ENCODE measurements around the gene SOX11.

Gene SOX11

DNA sequence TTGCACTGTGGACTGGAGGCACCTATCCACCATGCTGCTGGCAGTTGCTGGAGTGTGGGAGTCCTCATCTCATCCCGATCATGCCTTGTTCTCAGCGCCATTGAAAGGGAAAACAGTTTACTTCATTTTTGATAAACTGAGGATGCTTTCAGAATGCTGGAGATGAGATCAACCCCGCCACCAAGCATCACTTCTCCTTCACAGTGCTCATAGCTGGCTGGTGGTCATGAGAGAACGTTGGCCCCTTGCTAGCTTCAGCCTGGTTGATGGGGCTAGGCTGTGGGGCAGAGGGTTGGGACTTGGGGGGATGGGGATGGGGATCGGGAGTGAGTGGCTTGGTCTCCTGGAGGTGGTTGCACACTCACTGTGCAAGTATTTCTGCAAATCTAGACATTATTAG is 30.1 kb downstream of the SOX11 start:
- DNase-seq (ENCODE audit: low read depth in 1 of 2, low spot score in 1 of 2) = no peak

DNA sequence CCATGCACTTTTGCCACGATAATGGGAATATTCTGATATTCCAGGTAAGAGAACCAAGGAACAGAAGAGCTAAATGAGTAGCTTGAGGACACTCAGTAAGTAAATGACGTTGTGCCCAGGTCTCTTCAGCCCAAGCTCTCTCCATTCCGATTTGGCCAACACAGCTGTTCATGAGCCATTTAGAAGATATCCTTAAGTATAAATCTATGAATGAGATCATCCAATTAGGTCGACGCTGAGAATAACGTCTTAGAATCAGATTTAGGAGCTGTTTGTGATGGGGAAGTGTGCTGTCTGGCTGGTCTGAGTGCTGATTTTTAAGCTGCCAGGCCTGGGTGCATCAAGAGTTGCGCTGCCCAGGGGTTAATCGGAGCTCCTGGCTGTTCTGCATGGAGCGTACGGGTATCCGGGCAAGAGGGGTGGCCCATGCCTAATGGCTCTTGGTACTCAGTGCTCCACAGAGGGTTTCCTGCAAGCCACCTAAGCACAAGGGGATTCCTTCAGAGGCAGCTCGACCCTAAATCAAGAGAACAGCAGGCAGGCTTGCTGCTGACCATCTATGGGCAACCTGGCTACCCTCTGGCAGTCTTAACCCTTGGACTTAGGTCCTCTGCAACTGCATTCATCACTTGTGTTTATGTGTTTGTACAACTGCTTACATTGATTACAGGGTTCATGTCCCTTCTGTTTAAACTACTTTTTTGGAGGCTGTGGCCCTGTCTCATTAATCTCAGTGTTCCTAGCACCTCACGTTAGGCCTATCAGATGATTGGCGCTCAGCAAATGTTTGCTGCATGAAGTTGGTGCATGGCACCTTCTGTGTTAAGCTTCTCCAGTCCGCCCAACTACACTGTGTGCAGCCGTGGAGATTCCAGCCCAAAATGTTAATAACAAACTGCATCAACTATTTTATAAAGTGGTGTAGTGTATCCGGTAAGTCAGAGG is 31.9 kb downstream of the SOX11 start:
- DNase-seq (ENCODE audit: low read depth in 1 of 2, low spot score in 1 of 2) = no peak

DNA sequence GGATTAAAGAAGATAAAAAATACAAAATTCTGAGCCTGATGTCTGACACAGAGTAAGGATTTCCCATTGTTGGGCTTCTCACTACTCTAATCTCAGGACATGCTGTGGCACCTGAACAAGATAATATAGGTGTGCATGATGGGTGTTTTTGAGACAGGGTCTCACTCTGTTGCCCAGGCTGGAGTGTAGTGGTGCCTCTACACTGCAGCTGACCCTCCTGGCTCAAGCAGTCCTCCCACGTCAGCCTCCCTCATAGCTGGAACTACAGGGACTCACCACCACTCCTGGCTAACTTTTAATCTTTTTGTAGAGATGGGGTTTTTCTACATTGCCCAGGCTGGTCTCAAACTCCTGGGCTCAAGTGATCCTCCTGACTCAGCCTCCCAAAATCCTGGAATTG is 32.9 kb downstream of the SOX11 start:
- DNase-seq (ENCODE audit: low read depth in 1 of 2, low spot score in 1 of 2) = no peak

DNA sequence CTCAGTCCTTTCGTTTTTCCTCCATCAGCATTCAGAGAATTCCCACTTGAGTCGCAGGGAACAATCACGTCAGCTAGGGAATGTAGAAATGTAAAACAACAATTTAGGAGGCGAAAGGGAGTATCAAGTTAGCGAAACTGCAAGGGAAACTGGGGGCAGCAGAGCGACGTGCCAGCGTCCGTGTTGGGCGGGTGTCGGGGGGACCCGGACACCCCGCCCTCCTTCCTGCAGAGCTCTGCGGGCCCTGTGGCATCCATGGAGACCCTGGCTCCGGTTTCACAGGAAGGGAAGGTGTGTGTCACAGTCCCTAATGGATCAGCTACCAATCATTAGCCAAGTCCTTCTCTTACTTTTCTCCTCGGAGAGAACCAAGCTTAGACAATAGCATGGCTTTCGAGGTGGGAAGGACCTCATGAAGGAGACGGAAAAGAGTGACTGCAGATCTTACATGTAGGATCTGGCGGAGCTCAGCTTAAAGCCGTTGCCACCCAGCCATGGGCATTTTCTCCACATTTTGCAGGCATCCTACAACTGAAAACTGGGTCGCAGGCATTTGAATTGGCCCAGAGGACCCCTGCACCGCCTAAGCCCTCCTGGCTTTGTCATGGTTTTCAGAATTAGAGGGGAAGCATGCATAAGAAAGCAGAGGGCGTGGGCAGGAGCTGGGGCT is 33.7 kb downstream of the SOX11 start:
- DNase-seq (ENCODE audit: low read depth in 1 of 2, low spot score in 1 of 2) = no peak

DNA sequence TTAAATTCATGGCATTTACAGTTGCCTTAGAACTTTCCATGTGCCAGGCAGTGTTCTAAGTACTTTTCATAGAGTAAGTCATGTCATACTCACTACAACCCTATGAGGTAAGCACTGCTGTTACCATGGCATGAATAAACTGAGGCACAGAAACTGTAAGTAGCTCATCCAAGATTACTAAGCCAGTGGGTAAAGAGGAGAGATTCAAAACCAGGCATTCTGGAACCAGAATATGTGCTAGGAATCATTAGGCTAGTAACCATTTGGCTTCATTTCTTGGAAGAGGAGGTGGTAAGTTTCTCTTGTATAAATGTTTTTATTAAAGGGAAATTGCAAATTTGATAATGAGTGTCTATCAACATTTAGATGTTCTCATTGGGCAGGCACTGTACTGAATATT is 35.1 kb downstream of the SOX11 start:
- DNase-seq (ENCODE audit: low read depth in 1 of 2, low spot score in 1 of 2) = no peak

DNA sequence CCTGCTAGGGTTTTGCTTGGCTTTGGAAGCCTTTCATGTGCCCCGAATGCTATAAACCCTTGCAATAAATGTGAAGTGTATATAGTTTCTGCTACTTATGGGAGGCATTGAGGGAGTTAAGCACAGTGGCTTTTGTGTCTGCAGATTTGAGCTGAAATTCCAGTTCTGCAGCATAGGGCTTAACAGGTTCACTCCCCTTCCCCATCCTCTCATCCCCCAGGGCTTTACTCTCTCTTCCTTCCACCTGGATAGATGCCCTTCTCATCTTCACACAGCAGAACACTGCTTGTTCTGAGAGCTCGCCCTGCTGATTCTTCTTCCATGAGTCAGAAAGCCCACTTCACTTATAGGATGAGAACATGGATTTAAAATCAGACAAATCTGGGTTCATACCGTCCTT is 37.2 kb downstream of the SOX11 start:
- DNase-seq (ENCODE audit: low read depth in 1 of 2, low spot score in 1 of 2) = no peak

- no peak for DNase-seq (ENCODE audit: low read depth in 1 of 2, low spot score in 1 of 2)
Measured at GRCh38 chr2:5730386-5730785, 38.2 kb downstream of the SOX11 start.

DNA sequence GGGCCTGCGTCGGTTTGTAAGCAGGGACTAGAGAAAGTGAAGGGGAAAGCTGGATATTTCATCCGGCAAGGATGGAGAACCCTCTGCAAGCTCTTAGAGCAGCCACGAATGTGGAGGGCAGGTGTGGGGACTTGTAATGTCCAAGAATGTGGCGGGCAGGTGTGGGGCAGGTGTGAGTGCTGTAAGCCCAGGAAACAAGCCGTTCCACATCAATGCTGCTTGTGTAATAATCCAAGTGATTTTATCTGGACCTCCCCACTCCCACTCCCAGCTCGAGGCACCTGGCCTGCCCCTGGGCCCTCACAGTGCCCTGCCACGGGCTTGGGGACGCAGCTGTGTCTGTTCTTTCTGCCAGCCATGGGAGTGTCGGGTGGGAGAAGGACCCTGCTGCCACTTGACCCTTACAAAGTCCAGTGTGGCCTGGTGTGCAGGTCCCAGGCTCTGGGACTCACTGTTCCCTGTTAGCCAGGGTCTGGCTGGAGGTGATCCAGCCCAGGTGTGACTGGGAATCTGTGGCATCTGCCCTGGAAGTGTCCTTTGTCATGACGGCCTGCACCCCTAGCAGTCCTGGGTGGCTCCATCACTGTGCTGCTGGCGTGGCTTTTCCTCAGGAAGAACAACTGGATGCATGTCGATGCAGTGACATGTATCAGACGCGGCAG is 42.8 kb downstream of the SOX11 start:
- no peak for DNase-seq (ENCODE audit: low read depth in 1 of 2, low spot score in 1 of 2)

DNA sequence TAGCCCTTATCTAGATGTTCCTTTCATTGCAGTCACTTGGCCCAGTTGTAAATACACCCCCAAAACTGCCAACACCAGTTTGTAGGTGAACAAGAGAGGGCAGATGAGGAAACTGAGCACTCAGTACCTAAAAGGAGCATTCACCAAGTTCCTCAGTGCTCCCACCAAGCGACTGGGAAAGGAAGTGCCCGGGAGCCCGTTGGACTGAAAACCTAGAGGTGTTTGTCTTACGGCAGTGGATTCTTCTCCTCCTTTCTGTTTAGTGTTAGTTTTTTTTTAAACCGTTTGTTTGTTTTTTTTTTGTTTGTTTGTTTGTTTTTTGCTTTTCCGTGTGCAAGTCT is 43.3 kb downstream of the SOX11 start:
- no peak for DNase-seq (ENCODE audit: low read depth in 1 of 2, low spot score in 1 of 2)

DNA sequence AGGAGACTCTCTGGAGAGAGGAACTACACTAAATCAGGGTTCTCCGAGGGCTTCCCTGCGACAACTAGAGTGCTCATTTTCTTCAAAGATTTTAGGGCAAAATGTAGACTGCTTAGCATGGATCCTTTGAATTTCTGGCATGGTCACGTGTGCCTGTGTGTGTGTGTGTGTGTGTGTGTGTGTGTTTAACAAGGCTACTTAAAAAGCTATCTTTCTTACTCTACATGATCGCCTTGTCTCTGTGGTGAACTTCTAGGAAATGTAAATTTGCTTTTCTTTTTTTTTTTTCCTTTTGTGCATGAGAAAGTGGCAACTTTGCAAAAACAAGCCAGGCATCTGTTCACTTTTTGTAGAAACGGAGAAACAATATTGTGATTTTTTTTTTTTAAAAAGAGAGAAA is 43.9 kb downstream of the SOX11 start:
- no peak for DNase-seq (ENCODE audit: low read depth in 1 of 2, low spot score in 1 of 2)

DNA sequence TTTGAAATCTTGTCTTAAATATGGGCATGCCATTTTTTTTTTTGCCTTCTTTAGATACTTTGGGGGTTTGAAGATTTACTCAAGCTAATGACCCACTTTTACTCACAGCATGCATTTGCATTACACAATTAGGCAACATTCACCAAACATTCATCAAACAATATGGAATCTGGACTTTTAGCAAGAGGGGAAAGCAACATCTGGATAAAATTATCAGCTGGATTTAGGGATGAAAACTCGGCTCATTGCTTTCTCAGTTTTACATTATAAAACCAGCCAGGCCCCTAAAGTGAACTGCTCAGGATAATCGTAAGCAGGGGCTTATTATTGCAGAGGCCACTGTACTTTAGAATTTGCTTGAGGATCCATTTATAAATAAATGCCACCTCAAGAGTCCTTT is 44.7 kb downstream of the SOX11 start:
- no peak for DNase-seq (ENCODE audit: low read depth in 1 of 2, low spot score in 1 of 2)

DNA sequence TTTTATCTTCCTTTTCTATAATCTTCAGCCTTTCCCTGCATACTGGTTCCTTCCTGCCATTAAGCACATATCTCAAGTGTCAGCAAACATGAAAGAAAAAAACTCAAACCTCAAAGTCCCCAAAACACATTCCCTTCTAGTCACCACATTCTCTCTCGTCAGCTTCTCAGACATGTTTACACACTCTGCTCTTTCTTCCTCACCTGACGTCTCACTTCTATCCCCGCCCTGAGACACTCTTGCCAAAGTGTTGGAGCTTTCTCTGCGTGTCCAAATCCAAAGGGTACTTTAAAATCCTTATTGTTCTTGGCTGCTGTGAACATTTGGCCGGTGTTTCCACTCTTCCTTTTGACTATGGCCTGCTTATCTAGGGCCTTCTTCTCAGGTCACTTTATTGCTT is 47.9 kb downstream of the SOX11 start:
- no peak for DNase-seq (ENCODE audit: low read depth in 1 of 2, low spot score in 1 of 2)

- DNase-seq (ENCODE audit: low read depth in 1 of 2, low spot score in 1 of 2) = no peak
Measured at GRCh38 chr2:5740817-5741216, 48.6 kb downstream of the SOX11 start.

- DNase-seq (ENCODE audit: low read depth in 1 of 2, low spot score in 1 of 2) = no peak
Measured at GRCh38 chr2:5741242-5741641, 49.1 kb downstream of the SOX11 start.

DNA sequence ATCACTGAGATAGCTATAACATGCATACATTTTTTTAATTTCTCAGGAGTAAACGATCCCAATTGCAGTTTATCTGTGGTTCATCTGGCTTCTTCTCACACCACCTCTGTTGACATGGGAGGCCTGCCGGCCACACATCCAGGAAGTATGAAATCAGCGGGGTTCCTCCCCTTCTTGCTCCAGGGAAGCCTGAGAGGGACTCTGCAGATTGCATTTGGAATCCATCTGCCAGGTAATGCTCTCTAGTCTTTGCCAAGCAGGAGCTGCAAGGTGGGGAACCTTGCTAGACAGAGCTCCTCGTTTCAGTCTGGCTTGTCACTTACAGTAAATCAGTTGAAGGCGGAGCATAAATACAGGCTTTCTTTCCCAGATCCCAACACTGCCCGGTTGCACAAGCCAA is 49.9 kb downstream of the SOX11 start:
- DNase-seq (ENCODE audit: low read depth in 1 of 2, low spot score in 1 of 2) = no peak

DNA sequence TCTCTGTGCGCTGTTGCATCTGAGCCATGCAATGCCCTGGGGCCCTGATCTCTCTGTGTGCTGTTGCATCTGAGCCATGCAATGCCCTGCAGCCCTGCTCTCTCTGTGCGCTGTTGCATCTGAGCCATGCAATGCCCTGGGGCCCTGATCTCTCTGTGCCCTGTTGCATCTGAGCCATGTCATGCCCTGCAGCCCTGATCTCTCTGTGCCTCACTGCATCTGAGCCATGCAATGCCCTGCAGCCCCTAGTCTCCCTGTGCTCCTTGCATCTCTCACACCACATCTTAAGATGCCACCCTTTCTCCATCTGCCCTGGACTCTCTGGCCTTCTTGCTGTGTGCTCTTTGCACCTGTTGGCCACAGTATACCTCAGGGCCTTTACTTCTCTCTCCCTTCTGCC is 56.2 kb downstream of the SOX11 start:
- no peak for DNase-seq (ENCODE audit: low read depth in 1 of 2, low spot score in 1 of 2)

GRCh38 chr2:5748946-5749345 is 56.8 kb downstream of the SOX11 start:
- no peak for DNase-seq (ENCODE audit: low read depth in 1 of 2, low spot score in 1 of 2)

DNA sequence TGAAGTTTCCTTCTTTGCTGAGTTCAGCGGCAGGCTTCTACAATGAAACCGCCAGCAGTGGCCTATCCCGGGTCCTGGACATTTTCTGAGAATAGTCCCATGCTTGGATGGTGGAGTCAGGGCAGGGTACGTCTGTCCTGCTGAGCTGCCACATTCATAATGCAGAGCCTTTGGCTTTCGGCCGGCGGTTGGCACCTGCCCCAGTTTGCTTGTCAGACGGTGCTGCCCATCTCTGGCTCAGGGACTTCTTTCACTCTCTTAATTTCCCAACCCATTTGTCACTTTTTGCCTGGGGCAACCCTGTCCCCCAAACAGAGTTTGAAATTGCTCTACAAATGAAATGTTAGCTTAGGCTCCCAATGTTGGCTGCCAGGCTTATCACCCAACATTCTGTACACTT is 57.2 kb downstream of the SOX11 start:
- DNase-seq (ENCODE audit: low read depth in 1 of 2, low spot score in 1 of 2) = no peak
